Activated CD4-positive, alpha-beta T cell treated with anti-CD3 and anti-CD28 coated beads for 1 hour (primary cell): ENCODE results near the gene DMRTC1.
"Not testable (repeated sequence)": the region's sequence is repeated elsewhere in the genome, so short reads cannot be mapped to it uniquely, and the experiment has no call there.

Source experiments
- DNase-seq: peaks from one replicate; pipeline ENCODE4 v3.0.0-alpha.2; 2020

Gene DMRTC1

GRCh38 chrX:72943819-72944169, at the start of gene DMRTC1:
DMRTC1 (minus strand) TSS chrX:72943837; CDS start chrX:72875694, 68,143 bp downstream.
- DNase-seq = not testable (repeated sequence)

- DNase-seq = not testable (repeated sequence)
Measured at GRCh38 chrX:72980894-72981469, 37.3 kb upstream of the DMRTC1 start.

- not testable (repeated sequence) for DNase-seq
Measured at GRCh38 chrX:72974885-72975284, 31.2 kb upstream of the DMRTC1 start.

GRCh38 chrX:72971859-72972258, 28.2 kb upstream of the DMRTC1 start:
- DNase-seq = not testable (repeated sequence)

GRCh38 chrX:72959971-72960370, 16.3 kb upstream of the DMRTC1 start:
- not testable (repeated sequence) for DNase-seq

- DNase-seq = not testable (repeated sequence)
Measured at GRCh38 chrX:72943035-72943818, 410 bp downstream of the DMRTC1 start.

GRCh38 chrX:72942272-72942671, 1.4 kb downstream of the DMRTC1 start:
- DNase-seq = not testable (repeated sequence)

GRCh38 chrX:72937906-72938305, 5.7 kb downstream of the DMRTC1 start, which contains the start of gene FAM236A:
FAM236A (plus strand) TSS chrX:72938206; CDS start chrX:72938263, 57 bp downstream.
- DNase-seq = not testable (repeated sequence)

- not testable (repeated sequence) for DNase-seq
Measured at GRCh38 chrX:72936882-72937455, 6.7 kb downstream of the DMRTC1 start.

- not testable (repeated sequence) for DNase-seq
Measured at GRCh38 chrX:72936455-72936854, 7.2 kb downstream of the DMRTC1 start.

GRCh38 chrX:72932283-72932682, 11.4 kb downstream of the DMRTC1 start:
- not testable (repeated sequence) for DNase-seq

- not testable (repeated sequence) for DNase-seq
Measured at GRCh38 chrX:72916096-72916495, 27.5 kb downstream of the DMRTC1 start.

GRCh38 chrX:72912315-72912714, 31.3 kb downstream of the DMRTC1 start, which contains the start of gene FAM236C:
FAM236C (plus strand) TSS chrX:72912615; CDS start chrX:72912715, 100 bp downstream.
- not testable (repeated sequence) for DNase-seq

- not testable (repeated sequence) for DNase-seq
Measured at GRCh38 chrX:72889740-72890139, 53.9 kb downstream of the DMRTC1 start.

GRCh38 chrX:72882898-72883297, 60.7 kb downstream of the DMRTC1 start:
- not testable (repeated sequence) for DNase-seq

GRCh38 chrX:72837532-72837931, 106.1 kb downstream of the DMRTC1 start:
- DNase-seq = not testable (repeated sequence)

GRCh38 chrX:72830701-72831100, 112.9 kb downstream of the DMRTC1 start:
- not testable (repeated sequence) for DNase-seq
